SK-N-MC (cell line): ENCODE measurements around the gene PRMT7.
A peak's percentile ranks its signal among the peaks of the same experiment; 100 is the strongest.

Source experiments
- DNase-seq: peaks from one replicate; pipeline ENCODE4 v3.0.0-alpha.2; 2011; ENCODE audit warnings: low read depth, low spot score
- H3K27ac ChIP-seq: fragments of 200-600 bp; sonication (generic); 2 replicates; pipeline ENCODE4 v1.5.1; 2016; ENCODE audit warnings: mixed run types
- H3K36me3 ChIP-seq: fragments of 200-600 bp; sonication (generic); 2 replicates; pipeline ENCODE4 v1.6.1; 2017; ENCODE audit warnings: antibody characterized with exemption, low read length, mixed read lengths; ENCODE audit not compliant: insufficient read depth
- H3K4me3 ChIP-seq: fragments of 200-600 bp; sonication (generic); 2 replicates; pipeline ENCODE4 v1.5.1; 2016
- H3K9ac ChIP-seq: fragments of 200-600 bp; sonication (generic); 2 replicates; pipeline ENCODE4 v1.8.0; 2017; ENCODE audit warnings: mixed run types, mixed read lengths; ENCODE audit not compliant: insufficient read length
- H3K9me3 ChIP-seq: fragments of 200-600 bp; sonication (generic); 2 replicates; pipeline ENCODE4 v1.6.1; 2017; ENCODE audit warnings: low read depth, mild to moderate bottlenecking, antibody characterized with exemption, low read length, moderate library complexity, mixed read lengths
- EZH2 ChIP-seq: fragments of 200-600 bp; sonication (generic); IDR thresholded peaks from one replicate; pipeline ENCODE4 v1.6.1; 2017; ENCODE audit warnings: antibody characterized with exemption
- FOXP2 ChIP-seq: optimal IDR thresholded peaks from 2 replicates; pipeline ENCODE3; 2011; ENCODE audit warnings: mild to moderate bottlenecking, moderate library complexity; ENCODE audit not compliant: insufficient read depth; ENCODE audit errors: extremely low read length, control extremely low read depth
- POLR2AphosphoS5 ChIP-seq: IDR thresholded peaks from 2 replicates; pipeline ENCODE4 v1.6.1; 2012; ENCODE audit warnings: mild to moderate bottlenecking, low read depth, low read length, borderline replicate concordance

The PRMT7 gene

GRCh38 chr16:68400083-68400923 is 89.5 kb downstream of the PRMT7 start:
- Histone ChIP-seq H3K36me3 (no peaks in the 10 kb centered on the region), H3K9me3 (no peaks in the 10 kb centered on the region), H3K9ac (no peak overlapping the region), H3K4me3 (no peak overlapping the region), H3K27ac (no peak overlapping the region)
- DNase-seq, result no peak
- TF ChIP-seq POLR2AphosphoS5 (no peak), EZH2 (no peak), FOXP2 (no peak)

- Histone ChIP-seq H3K27ac (no peak overlapping the region), H3K4me3 (no peak overlapping the region), H3K9me3 (no peaks in the 10 kb centered on the region), H3K9ac (no peak overlapping the region), H3K36me3 (no peaks in the 10 kb centered on the region)
- TF ChIP-seq POLR2AphosphoS5, result no peak
- TF ChIP-seq EZH2, result no peak
- TF ChIP-seq FOXP2, result no peak
- no peak for DNase-seq
Observed at GRCh38 chr16:68400924-68401460, 90.2 kb downstream of the PRMT7 start.

DNA sequence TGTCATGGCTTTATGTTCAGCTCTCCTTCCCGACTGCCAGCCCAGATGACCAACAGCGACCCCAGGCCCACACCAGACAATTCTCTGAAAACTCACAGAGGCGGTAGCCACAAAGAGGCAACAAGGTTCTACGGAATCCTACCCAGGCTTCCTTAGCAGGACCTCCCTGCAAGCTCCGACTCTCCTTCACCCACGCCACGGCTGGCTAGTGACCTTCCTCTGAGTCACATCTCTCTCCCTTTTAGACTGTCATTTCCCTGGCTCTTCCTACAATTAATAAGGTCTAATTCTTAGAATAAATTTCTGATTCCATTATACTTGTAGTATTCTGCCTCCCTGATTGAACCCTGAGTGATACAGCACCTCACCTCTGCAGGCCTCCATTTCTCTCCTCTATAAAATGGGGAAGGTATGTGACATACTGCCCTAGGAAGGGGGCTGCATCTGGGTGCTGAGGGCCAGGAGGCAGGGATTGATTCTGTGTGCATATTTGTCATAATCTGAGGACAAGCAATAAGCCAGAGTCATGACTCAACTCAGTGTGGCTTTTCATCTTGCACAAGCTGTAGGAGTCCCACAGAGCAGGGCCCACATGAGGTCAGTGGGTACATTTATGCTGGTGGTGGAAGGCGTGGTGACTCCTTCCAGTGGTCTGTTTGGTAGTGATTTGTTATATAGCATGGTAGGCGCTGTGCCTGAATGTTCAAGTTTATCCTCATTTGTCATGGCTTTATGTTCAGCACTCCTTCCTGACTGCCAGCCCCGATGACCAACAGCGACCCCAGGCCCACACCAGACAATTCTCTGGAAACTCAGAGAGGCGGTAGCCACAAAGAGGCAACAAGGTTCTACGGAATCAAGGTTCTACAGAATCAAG is 91.3 kb downstream of the PRMT7 start:
- Histone ChIP-seq H3K36me3 (no peaks in the 10 kb centered on the region), H3K9me3 (no peaks in the 10 kb centered on the region), H3K27ac (no peak overlapping the region), H3K9ac (no peak overlapping the region), H3K4me3 (no peak overlapping the region)
- no peak for DNase-seq
- TF ChIP-seq FOXP2, result no peak
- TF ChIP-seq POLR2AphosphoS5, result no peak
- no peak for TF ChIP-seq EZH2

GRCh38 chr16:68402748-68403040 is 91.9 kb downstream of the PRMT7 start:
- H3K9ac ChIP-seq, result no peak overlapping the region
- H3K9me3 ChIP-seq, result no peaks in the 10 kb centered on the region
- no peaks in the 10 kb centered on the region for H3K36me3 ChIP-seq
- H3K27ac ChIP-seq, result no peak overlapping the region
- no peak overlapping the region for H3K4me3 ChIP-seq
- no peak for DNase-seq
- TF ChIP-seq EZH2 (no peak), POLR2AphosphoS5 (no peak), FOXP2 (no peak)

GRCh38 chr16:68403177-68403576 is 92.4 kb downstream of the PRMT7 start:
- Histone ChIP-seq H3K9me3 (no peaks in the 10 kb centered on the region), H3K27ac (no peak overlapping the region), H3K4me3 (no peak overlapping the region), H3K9ac (no peak overlapping the region), H3K36me3 (no peaks in the 10 kb centered on the region)
- DNase-seq, result no peak
- no peak for TF ChIP-seq EZH2
- no peak for TF ChIP-seq FOXP2
- TF ChIP-seq POLR2AphosphoS5, result no peak

- Histone ChIP-seq H3K4me3 (no peak overlapping the region), H3K9ac (no peak overlapping the region), H3K36me3 (no peaks in the 10 kb centered on the region), H3K9me3 (no peaks in the 10 kb centered on the region), H3K27ac (no peak overlapping the region)
- DNase-seq, result no peak
- no peak for TF ChIP-seq POLR2AphosphoS5
- TF ChIP-seq FOXP2, result no peak
- no peak for TF ChIP-seq EZH2
Observed at GRCh38 chr16:68403704-68404103, 92.9 kb downstream of the PRMT7 start.

DNA sequence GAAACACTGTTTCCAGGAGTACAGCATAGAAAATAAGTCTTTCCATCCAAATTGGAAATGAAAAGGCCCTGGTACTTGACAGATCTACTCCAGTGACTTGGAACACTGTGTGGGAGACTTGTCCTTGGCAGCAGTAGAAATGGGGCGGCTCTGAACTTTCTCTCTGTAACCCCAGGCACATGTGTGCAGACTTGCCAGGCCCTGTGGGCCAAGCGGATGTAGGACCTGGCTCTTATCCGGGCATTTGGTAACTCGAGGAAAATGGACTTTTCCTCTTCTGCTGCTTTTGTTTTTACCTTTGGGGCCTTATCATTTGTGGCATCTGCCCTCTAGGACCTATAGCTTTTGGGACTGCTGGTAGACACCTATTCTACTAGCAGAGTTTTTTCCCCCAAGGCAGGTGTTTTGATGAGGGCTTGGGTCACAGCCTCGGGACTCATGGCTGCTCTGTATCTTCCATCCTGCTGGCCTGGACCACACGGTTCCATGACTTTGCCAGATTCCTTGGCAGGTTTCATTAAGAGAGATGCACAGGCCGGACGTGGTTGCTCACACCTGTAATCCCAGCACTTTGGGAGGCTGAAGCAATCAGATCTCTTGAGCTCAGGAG is 94.0 kb downstream of the PRMT7 start:
- Histone ChIP-seq H3K9ac (no peak overlapping the region), H3K27ac (no peak overlapping the region), H3K4me3 (no peak overlapping the region), H3K36me3 (no peaks in the 10 kb centered on the region), H3K9me3 (no peaks in the 10 kb centered on the region)
- no peak for DNase-seq
- TF ChIP-seq EZH2 (no peak), POLR2AphosphoS5 (no peak), FOXP2 (no peak)

DNA sequence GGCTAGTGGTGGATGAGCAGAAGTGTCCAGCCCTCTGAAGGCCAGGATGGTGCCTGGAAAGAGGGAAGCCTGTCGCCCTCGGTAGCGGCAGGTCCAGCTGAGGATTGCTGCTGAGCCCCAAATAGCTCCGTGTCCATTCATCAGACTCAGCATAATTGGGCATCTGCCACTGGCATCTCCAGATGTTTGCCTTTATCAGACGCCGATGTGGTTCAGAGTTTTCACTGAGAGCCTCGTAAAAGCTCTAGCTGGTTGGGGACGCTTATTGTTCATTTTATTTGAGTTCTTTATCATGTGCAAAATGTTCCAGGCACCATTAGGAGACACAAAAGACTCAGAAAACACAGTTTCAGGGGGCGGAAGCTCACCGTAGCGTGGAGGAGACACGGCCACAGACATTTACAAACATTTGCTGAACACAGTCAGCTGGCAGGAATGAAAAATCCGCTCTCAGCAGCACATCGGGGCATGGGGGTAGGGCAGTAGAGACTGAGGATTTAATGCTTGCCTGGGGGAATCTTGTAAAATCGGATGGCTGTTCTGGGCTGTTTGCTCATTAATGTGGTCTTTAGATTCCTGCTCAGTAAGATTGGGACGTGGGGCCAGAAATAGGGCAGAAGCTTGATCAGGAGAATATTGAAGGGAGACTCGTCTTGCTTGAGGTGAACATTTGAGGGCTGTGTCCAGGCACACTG is 95.8 kb downstream of the PRMT7 start:
- peak overlapping the region; percentile 74 for H3K4me3 ChIP-seq
- peak overlapping the region; percentile 80 for H3K27ac ChIP-seq
- no peaks in the 10 kb centered on the region for H3K9me3 ChIP-seq
- peak; percentile 52 for DNase-seq
- no peaks in the 10 kb centered on the region for H3K36me3 ChIP-seq
- TF ChIP-seq POLR2AphosphoS5 (no peak), EZH2 (no peak), FOXP2 (no peak)
- no peak overlapping the region for H3K9ac ChIP-seq
